GM12891 (cell line): ENCODE results near the gene CADM3.

ENCODE experiments used
- PAX5 ChIP-seq: IDR thresholded peaks from 2 replicates; pipeline ENCODE4 v1.6.1; 2011; ENCODE audit warnings: low read length, moderate library complexity, mild to moderate bottlenecking; ENCODE audit not compliant: insufficient read depth, severe bottlenecking
- POLR2A ChIP-seq: IDR thresholded peaks from 2 replicates; pipeline ENCODE4 v1.6.1; 2011; ENCODE audit warnings: low read depth, low read length, control low read depth
- POLR2AphosphoS5 ChIP-seq: IDR thresholded peaks from 2 replicates; pipeline ENCODE4 v1.6.1; 2011; ENCODE audit warnings: low read depth, low read length, control low read depth
- SPI1 ChIP-seq: IDR thresholded peaks from 2 replicates; pipeline ENCODE4 v1.6.1; 2011; ENCODE audit warnings: low read depth, low read length, control low read depth
- TAF1 ChIP-seq: IDR thresholded peaks from 2 replicates; pipeline ENCODE4 v1.6.1; 2011; ENCODE audit warnings: low read depth, low read length, control low read depth

DNA sequence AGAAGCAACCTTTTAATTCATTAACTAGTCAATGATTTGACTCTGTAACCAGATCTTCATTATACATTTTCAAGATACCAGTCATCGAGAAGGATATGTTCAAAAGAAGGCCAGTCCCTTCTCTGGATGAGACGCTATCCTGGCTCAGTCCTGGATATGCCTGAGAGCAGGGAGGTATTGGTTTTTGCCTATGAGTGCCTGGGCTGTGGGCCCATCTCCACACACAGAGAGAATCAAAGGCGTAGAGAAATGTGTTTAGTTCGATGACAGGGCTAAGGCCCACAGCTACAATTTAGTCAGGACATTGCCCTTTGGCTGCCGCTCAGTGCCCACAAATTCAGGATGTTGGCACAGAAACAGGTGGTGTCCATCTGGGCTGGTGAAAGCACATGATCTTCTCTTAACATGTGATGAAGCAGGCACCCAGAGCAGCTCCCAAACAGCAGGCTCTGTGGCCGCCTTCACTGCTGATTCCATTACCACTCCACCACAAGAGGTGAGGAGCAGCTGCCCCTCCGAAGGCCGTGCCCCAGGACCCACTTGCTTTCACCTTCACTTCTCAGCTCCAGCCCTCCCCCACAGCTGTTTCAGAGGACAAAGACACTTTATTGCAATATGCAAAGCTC, 58.0 kb downstream of the CADM3 start:
- TF ChIP-seq POLR2A (no peak), POLR2AphosphoS5 (no peak), TAF1 (no peak), SPI1 (no peak), PAX5 (no peak)
